ENCODE data around the gene PDSS1. TPM values are rescaled to one million over a fixed set of nuclear protein-coding genes. Genes with fewer than 3 reads are reported as not detected.

The PDSS1 gene, protein sequence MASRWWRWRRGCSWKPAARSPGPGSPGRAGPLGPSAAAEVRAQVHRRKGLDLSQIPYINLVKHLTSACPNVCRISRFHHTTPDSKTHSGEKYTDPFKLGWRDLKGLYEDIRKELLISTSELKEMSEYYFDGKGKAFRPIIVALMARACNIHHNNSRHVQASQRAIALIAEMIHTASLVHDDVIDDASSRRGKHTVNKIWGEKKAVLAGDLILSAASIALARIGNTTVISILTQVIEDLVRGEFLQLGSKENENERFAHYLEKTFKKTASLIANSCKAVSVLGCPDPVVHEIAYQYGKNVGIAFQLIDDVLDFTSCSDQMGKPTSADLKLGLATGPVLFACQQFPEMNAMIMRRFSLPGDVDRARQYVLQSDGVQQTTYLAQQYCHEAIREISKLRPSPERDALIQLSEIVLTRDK
- 14.3 to 17.3 TPM (median 16.4 TPM) in 5 replicates for total RNA-seq (2022; extraction: Qiagen RNA extraction; ENCODE audit: low read depth)

DNA sequence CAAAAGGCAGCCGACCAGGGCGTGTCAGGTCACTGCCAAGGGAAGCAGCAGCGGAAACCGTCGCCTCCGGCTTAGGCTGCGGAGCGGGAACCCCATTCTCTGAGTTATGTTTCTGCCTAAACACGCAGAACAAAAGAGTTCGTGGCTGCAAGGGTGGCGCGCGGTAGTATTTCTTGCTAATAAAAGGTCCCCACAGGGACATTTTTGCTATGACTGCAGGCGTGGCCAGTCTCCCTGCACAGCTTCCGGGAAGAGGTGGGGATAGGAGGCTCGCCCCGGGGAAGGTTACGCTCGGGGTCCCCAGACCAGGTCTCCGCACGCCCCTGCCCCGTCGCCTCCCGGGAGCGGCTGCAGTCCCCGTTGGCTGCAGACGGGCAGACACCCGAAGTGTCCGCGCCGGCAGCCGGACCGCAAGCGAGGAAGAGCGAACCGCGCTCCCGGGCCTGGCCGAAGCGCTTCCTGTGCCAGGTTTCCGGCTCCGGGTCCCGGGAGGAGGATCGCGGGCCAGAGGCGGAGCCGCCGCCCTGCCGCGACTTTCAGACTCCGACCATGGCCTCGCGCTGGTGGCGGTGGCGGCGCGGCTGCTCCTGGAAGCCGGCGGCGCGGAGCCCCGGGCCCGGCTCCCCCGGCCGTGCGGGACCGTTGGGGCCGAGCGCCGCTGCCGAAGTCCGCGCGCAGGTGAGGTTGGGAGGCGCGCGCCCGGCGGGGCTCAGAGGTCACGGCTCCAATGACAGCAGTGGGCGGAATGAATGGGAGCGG, at the start of gene PDSS1:
PDSS1 (plus strand) TSS at position 539 of the 759 bp plus-strand sequence; CDS start at position 550, 11 bp downstream.

Other genes with a start within 250 kb of the PDSS1 start
- 54.5 to 68.2 TPM (median 56.7 TPM) in 5 replicates for gene ABI1, start 163.3 kb downstream of the PDSS1 start, total RNA-seq (2022; extraction: Qiagen RNA extraction; ENCODE audit: low read depth)